SK-N-SH (cell line): Measurements from ENCODE around the gene ATP6V0E1.

Experiments used
- CTCF ChIP-seq: fragments of 200-600 bp; sonication (generic); IDR thresholded peaks from 2 replicates; pipeline ENCODE4 v1.6.1; 2017; ENCODE audit warnings: antibody characterized with exemption, mild to moderate bottlenecking, moderate library complexity
- EZH2phosphoT487 ChIP-seq: fragments of 200-600 bp; sonication (generic); IDR thresholded peaks from 2 replicates; pipeline ENCODE4 v1.6.1; 2017; ENCODE audit warnings: low read depth, mixed run types, mild to moderate bottlenecking, antibody characterized with exemption, moderate library complexity, borderline replicate concordance
- MXI1 ChIP-seq: IDR thresholded peaks from 2 replicates; pipeline ENCODE4 v1.6.1; 2012; ENCODE audit warnings: mild to moderate bottlenecking, low read depth, low read length, improper control_type of control experiment
- POLR2AphosphoS5 ChIP-seq: IDR thresholded peaks from 2 replicates; pipeline ENCODE4 v1.6.1; 2012; ENCODE audit warnings: low read depth, low read length

DNA sequence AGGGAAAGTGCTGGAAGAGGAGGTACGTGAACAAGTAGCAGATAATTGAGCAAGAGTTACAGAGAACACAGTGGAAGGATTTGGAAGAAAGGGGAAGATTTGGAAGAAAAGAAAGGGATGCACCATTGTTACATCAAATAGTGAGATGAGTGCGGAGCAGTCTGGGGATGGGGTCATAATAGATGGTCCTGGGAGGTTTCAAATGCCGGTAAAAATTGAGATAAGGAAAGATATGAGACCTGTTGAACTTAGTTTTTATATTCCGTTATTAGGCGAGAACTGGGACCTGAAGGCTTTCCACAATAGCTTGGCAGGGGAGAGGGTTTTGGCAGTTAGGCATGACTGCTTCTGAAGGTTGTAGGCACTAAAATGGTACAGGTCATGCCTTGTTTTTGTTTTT, 20.9 kb downstream of the ATP6V0E1 start:
- TF ChIP-seq POLR2AphosphoS5 (no peak), MXI1 (no peak), EZH2phosphoT487 (no peak), CTCF (no peak)
